Pancreas (tissue), 10 donors: ENCODE measurements around the gene DPEP3. TPM values are rescaled to one million over a fixed set of nuclear protein-coding genes. Genes with fewer than 3 reads are reported as not detected.
A peak's percentile ranks its signal among the peaks of the same experiment; 100 is the strongest.

Experiments used
- ATAC-seq, 4 donors: fragments of 200-7000 bp; cut with Tn5 transposase; one replicate each; pipeline versions ENCODE4 v1.8.0 to v1.9.1; 2020; ENCODE audit warnings: mild to moderate bottlenecking in 4 of 4, moderate library complexity in 4 of 4
- DNase-seq, 6 donors: peaks; one replicate each; pipeline ENCODE4 v3.0.0-alpha.2; 2020
- FAIRE-seq: peaks from 2 replicates; lab custom pipeline; 2012; peaks lifted over from hg19 to GRCh38; lab: Jason Lieb, UNC
- H3K27ac ChIP-seq, 4 donors: fragments of 200-600 bp; sonication (generic); 1 replicate in 3 of 4; 2 replicates in 1 of 4; pipeline versions ENCODE4 v1.5.0 to v1.8.0; 2020
- H3K27me3 ChIP-seq, 4 donors: fragments of 200-600 bp; one replicate each; pipeline ENCODE4 v1.8.0; 2021
- H3K36me3 ChIP-seq, 3 donors: fragments of 200-600 bp; sonication (generic) in 1 of 3; one replicate each; pipeline versions ENCODE4 v1.5.0 to v1.8.0; 2020 to 2021
- H3K4me1 ChIP-seq, 3 donors: fragments of 200-600 bp; one replicate each; pipeline ENCODE4 v1.8.0; 2021
- H3K4me3 ChIP-seq, 4 donors: fragments of 200-600 bp; sonication (generic) in 2 of 4; one replicate each; pipeline versions ENCODE4 v1.5.0 to v1.8.0; 2020 to 2021
- H3K9me3 ChIP-seq, 4 donors: fragments of 200-600 bp; one replicate each; pipeline ENCODE4 v1.8.0; 2021
- WGBS, 2 donors: extraction: QIAGEN DNeasy Blood & Tissue Kit; methylation state at CpG; one replicate each; pipeline ENCODE4 v1.1.7; 2013; 5-methylcytosine and 5-hydroxymethylcytosine counted together
- intact Hi-C, 3 donors: fragments of 100-400 bp; cut with DNase I; formaldehyde crosslinking; loops; one replicate each; pipeline versions ENCODE4 v1.11.1 to v1.14.2; 2022
- polyA plus RNA-seq, 2 donors: library from polyadenylated mRNA; stranded (reverse); fragments of 200-250 nt; gene quantifications; one replicate each; pipeline ENCODE4 v1.2.3, GENCODE V29; 2013
- total RNA-seq, 6 donors: library from RNA; stranded (reverse); fragmentation: NEBNext Ultra II Directional in 4 of 6; extraction: Animal tissue kit (Norgen Biotek cat#: 25700) in 4 of 6; gene quantifications; one replicate each; pipeline versions ENCODE4 v1.2.1 to v1.2.4, GENCODE V29; 2021 to 2023
- TF ChIP-seq, protein P1 (sequence below), 4 donors: fragments of 200-600 bp; sonication (generic) in 3 of 4; IDR thresholded peaks; one replicate each; pipeline versions ENCODE4 v1.5.0 to v1.8.0; 2021; ENCODE audit warnings: antibody characterized with exemption in 4 of 4
- donor health status: healthy with polysubstance abuse.
- donor health status: DM: no; HTN: no; CAD: no; lungs with moderate emphysema.
- donor health status: DM: no; HTN: no; CAD: no.
- donor health status: control.
- donor health status: control.
- donor health status: Bipolar disorder and iron deficiency.
- donor health status: DM: yes; HTN: yes; CAD: no.
- donor health status: DM: no; HTN: no; CAD: no.
- donor health status: DM: no; HTN: no; CAD: no.
- donor health status: DM: yes; HTN: yes; CAD: no.

Gene DPEP3
- total and polyA plus RNA-seq, 8 donors, result 0.09 to 0.12 TPM; not detected in 6

DNA sequence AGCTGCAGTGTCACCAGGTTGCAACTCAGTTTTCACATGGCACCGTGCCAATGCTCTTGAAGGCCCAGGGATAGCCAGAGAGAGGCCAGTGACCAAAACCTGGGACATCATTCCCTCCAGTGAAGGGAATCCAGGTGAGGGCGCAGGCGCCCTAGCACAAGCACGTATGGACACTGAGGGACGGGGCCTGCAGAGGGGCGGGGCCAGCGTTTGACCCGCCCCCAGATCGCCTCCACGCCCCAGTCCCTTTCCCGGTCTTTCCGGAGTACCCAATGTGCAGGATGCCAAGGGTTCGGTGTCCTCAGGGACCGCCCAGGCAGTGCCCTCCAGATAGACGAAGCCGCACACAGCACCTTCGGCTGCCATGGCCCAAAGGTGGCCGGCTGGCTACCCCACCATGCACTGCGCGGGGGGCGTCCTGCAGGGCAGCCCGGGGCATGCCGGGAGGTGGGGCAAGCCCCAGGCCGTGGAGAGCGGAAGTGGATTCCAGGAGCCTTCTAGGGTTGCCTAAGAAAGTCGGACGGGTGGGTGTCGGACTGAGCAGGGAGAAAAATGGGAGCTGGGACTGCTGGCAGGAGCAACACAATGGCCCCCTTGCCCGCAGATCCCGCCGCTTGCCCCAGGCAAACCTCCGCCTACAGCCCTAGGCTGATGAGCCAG is 16.5 kb downstream of the DPEP3 start:
- ATAC-seq, result no peak
- Histone ChIP-seq H3K4me1 (peaks cover 15 to 39% (median 30%) of the 10 kb centered on the region in 3 donors), H3K27ac (no peak overlapping the region), H3K4me3 (no peak overlapping the region), H3K27me3 (no peaks in the 10 kb centered on the region), H3K36me3 (peaks cover 0 to 5% (median 0%) of the 10 kb centered on the region in 3 donors), H3K9me3 (no peaks in the 10 kb centered on the region)
- TF ChIP-seq, protein P1, sequence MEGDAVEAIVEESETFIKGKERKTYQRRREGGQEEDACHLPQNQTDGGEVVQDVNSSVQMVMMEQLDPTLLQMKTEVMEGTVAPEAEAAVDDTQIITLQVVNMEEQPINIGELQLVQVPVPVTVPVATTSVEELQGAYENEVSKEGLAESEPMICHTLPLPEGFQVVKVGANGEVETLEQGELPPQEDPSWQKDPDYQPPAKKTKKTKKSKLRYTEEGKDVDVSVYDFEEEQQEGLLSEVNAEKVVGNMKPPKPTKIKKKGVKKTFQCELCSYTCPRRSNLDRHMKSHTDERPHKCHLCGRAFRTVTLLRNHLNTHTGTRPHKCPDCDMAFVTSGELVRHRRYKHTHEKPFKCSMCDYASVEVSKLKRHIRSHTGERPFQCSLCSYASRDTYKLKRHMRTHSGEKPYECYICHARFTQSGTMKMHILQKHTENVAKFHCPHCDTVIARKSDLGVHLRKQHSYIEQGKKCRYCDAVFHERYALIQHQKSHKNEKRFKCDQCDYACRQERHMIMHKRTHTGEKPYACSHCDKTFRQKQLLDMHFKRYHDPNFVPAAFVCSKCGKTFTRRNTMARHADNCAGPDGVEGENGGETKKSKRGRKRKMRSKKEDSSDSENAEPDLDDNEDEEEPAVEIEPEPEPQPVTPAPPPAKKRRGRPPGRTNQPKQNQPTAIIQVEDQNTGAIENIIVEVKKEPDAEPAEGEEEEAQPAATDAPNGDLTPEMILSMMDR (IDR thresholded peaks at IDR 0.05), result no peak
- peak in 1 of 6 donors; percentile 75 for DNase-seq
- 71 to 74% methylated on average over 31 to 32 of the region's 32 CpGs for WGBS, 2 donors
- no peak for FAIRE-seq
- intact Hi-C loops, result no loop called here

DNA sequence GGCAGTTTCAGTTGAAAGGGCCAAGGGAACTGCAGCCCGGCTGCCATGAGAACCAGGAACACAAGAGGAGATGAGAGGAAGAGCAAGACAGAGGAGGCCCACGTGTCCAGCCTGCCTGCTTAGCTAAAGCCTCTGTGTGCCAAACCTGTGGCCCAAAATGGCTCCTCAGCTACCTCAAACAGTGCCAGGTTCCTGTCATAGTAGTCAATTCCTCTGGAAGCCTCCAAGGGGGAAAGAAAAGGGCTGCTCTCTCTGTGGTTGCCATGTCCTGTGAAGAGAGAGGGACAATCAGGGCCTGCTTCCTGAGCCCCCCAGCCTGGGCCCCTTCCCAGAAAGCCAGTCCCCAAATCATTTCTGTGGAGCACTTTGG is 17.0 kb downstream of the DPEP3 start:
- intact Hi-C loops, result no loop called here
- peaks cover 0 to 5% (median 0%) of the 10 kb centered on the region in 3 donors for H3K36me3 ChIP-seq
- H3K27ac ChIP-seq, result no peak overlapping the region
- FAIRE-seq (no peak), DNase-seq (peak in 1 of 6 donors; percentile 5), ATAC-seq (no peak)
- H3K9me3 ChIP-seq, result no peaks in the 10 kb centered on the region
- H3K4me3 ChIP-seq, result no peak overlapping the region
- TF ChIP-seq, protein P1 (IDR thresholded peaks at IDR 0.05), result no peak
- H3K27me3 ChIP-seq, result no peaks in the 10 kb centered on the region
- 77 to 86% methylated on average over 2 of the region's 2 CpGs for WGBS, 2 donors
- H3K4me1 ChIP-seq, result peaks cover 15 to 39% (median 30%) of the 10 kb centered on the region in 3 donors

DNA sequence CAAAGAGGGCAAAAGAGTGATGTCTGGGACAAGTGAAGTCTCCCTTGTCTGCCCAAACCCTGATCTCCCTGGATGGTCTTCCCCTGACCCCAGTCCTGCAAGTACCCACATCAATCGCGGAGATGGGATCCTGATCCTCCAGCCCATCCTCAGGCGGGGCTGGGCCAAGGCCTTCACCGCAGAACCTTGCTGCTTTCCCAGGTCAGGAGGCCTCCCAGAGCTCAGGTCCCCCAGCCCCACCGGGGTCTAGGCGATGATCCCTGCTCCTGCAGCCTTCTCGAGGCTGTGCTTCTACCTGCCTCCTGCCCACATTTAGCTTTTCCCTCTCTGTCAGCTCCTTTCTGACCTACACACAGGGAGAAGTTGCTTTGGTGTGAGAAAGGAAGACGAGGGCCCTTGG is 18.2 kb downstream of the DPEP3 start:
- H3K4me3 ChIP-seq, result no peak overlapping the region
- H3K9me3 ChIP-seq, result no peaks in the 10 kb centered on the region
- TF ChIP-seq, protein P1 (IDR thresholded peaks at IDR 0.05), result no peak
- peak overlapping the region in 3 of 4 donors; percentile 16 to 55 (median 22) for H3K27ac ChIP-seq
- H3K4me1 ChIP-seq, result peaks cover 15 to 36% (median 26%) of the 10 kb centered on the region in 3 donors
- ATAC-seq (no peak), FAIRE-seq (no peak), DNase-seq (peak in 1 of 6 donors; percentile 13)
- 95 to 97% methylated on average over 8 of the region's 8 CpGs for WGBS, 2 donors
- no peaks in the 10 kb centered on the region for H3K27me3 ChIP-seq
- peaks cover 0 to 13% (median 0%) of the 10 kb centered on the region in 3 donors for H3K36me3 ChIP-seq
- intact Hi-C loops, result no loop called here

DNA sequence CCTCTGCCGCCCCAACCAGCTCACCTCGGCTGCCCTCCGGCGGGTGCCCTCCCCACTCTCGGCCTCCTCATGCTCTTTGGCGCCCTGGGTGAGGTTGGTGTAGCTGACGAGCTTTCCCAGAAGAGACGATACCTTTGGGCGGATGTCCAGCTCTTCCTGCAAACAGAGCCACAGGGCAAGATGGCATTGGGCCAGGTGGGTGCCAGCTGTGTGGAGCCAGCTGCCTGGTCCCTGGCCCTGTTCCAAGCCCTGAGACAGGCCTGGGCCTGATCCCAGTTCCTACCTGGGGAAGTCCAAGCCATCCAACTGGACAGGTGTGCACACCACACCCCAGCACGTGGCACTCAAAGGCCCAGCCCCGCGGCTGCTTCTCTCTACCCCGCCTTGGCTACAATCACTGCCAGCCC is 18.7 kb downstream of the DPEP3 start:
- 21 to 23% methylated on average over 11 to 13 of the region's 13 CpGs for WGBS, 2 donors
- peaks cover 0 to 14% (median 0%) of the 10 kb centered on the region in 3 donors for H3K36me3 ChIP-seq
- ATAC-seq (peak; percentile 84 to 93 (median 90)), FAIRE-seq (no peak), DNase-seq (peak; percentile 92 to 99 (median 98))
- no peaks in the 10 kb centered on the region for H3K9me3 ChIP-seq
- H3K4me1 ChIP-seq, result peaks cover 11 to 30% (median 20%) of the 10 kb centered on the region in 3 donors
- peak overlapping the region in 2 of 4 donors; percentile 34 to 55 for H3K27ac ChIP-seq
- intact Hi-C loops, result no loop called here
- no peak overlapping the region for H3K4me3 ChIP-seq
- H3K27me3 ChIP-seq, result no peaks in the 10 kb centered on the region
- TF ChIP-seq, protein P1 (IDR thresholded peaks at IDR 0.05), result no peak
